Stimulated activated naive CD4-positive, alpha-beta T cell (primary cell): ENCODE data around the gene SURF4.

Experiments
- DNase-seq, 6 experiments: peaks; one replicate each; lab custom pipeline; 2025; lab: John Stamatoyannopoulos, UW

Gene SURF4

DNA sequence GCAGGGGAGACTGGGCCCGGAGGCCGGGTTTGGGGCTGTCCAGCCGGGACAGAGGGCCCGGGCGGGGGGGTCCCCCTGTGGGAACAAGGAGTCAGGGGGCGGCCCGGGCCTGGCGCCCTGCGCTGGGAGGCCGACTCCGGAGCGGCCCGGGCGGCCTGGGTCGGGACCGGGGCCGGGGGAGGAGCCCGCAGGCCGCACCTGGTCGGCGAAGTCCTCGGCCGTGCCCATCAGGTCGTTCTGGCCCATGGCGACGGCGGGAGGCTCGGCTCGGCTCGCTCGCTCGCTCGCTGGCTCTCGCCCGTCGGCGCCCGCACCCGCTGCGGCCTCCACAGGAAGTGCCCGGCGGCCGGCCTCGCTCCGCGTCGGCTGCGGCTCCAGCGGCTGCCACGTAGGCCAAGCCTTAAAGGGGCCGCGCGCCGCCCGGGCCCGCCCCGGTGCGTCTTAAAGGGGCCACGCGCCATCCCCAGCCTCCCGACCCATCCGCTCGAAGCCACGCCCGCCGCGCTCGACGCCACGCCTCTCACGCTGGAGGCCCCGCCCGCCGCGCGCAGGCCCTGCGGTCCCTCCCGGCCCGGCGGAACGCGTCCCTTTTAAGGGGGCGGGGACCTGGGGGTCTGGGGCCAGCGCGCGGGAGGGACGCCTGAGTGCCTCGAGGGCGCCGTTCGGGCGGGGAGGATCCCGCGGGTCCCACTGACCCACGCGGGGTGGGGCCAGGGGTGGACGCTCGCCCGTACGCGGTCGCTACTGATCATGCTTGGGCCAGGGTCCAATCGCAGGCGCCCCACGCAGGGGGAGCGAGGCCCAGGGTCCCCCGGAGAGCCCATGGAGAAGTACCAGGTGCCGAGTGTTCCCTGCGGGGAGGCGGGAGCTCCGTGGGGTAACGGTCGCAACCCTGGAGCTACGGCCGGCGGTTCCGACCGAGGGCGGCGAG lies at the start of gene SURF4, which contains the start of gene STKLD1:
TSS of gene SURF4 (minus strand) at position 337 of the 931 bp plus-strand sequence. CDS start at position 246, 91 bp downstream.
TSS of gene STKLD1 (plus strand) at position 643 of the 931 bp plus-strand sequence. CDS start at position 751, 108 bp downstream.
- peak; percentile 83 to 93 (median 90) for DNase-seq

DNA sequence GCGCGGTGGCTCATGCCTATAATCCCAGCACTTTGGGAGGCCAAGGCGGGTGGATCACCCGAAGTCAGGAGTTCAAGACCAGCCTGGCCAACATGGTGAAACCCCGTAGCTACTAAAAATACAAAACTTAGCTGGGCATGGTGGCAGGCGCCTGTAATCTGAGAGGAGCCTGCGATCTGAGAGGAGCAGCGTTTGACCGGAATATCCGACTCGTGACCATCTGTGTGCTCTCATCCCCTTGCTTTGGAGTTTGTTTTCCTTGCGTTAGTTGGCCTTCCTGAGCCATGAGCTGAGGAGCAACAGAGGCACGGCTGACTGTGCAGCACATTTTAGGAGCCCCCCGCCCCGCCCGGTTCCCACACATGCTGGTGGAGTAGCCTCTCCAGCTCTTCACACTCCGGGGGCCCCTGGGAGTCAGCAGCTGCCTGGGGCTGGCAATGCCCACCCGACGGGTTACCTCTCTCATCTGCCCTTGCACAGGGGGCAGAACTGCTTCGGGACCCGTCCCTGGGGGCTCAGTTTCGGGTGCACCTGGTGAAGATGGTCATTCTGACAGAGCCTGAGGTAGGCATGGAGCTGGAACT lies 49.3 kb upstream of the SURF4 start:
- DNase-seq: no peak

DNA sequence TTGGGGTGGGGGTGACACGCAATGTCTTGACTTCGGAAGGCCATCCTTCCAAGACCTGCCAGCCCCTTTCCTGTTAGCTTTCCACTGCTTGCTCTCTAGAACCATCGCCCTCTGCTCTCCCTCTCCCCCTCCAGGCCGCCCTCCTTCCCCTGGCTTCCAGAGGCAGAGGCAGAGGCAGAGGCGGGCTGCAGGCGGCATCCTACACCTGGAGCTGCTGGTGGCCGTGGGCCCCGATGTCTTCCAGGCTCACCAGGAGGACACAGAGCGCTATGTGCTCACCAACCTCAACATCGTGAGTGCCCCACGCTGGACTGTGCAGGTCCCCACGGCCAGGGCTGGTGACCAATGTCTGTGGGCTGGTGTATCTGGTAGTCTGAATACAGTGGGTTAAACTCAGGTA lies 48.3 kb upstream of the SURF4 start:
- no peak for DNase-seq

DNA sequence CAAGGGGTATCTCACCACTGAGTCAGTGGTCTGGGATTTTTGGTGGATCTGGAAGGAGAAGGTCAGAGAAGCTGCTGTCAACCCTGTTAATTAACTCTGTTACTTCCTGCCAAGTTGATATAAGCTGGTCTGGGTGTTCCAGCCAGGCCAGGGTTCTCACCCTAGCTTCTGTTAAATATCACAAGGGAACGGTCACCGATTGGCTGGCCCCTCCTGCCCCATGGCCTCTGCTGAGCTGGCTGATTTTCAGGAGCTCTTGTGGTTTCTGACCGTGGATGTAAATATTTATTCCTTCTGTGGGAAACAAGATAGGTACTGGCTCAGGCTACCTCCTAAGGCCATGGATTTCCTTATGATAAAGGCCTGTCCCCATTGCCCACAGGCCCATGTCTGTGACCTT lies 47.4 kb upstream of the SURF4 start:
- no peak for DNase-seq

DNA sequence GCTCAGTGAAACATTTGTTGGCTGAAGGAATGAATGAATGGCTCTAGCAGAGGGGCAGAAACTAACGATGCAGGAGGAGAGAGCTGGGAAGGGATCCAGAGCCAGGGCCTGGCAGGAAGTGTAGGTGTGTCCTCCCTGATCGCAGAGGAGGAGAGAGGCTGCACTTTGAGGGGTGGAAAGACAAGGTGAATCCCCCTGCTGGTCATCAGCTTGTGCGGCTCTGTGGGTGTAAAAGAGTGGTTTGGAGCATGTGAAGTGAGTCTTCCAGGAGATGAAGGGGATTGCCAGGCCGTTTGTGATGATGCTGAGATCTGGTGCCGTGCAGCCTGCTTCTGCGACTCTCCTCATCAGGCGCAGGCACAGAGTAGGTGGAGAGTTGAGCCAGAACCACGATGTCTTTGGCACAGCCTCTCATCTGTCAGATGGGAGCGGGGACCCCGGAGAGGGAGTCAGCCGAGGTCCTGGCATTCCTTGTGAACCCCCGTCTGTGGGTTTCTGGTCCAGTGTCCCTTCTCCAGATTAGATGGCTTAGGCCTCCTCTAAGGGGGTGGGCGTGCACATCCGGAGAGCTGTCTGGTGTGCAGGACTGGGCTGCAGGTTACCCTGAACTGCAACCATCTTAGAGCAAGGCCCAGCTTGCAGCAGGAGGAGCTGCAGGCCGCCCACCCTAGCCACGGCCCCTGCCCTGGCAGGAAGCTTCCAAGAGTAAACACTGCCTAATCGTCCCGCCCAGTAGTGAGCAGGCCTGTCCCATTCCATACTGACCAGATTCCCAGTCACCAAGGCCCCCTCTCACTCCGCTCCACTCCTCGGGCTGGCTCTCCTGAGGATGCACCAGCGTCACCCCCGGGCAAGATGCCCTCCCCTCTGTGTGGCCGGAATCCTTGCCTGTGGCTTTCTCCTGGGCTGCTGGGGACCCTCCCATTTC lies 46.0 kb upstream of the SURF4 start, which contains the start of gene ADAMTS13:
TSS of gene ADAMTS13 (plus strand) at position 753 of the 928 bp plus-strand sequence. CDS start at position 830, 77 bp downstream.
- DNase-seq: no peak

DNA sequence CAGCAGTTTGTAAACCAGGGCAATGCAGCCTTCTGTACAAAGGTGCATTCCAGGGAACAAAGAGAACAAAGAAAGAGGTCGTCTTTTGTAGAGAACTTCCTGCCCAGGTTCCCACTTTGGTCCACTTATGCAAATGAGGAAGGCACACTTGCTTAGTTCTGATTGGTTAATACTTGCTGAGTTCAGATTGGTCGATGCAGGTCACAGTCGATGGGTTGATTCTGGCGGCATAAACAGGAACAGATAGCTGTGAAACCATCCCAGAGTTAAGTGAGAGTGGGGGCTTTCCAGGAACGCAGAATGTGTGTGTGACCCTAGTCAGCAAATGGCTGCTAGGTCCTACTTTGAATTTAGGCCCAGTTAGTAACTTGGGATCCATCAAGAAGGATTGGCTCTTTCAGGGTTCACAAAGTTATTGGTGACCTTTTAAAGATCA lies 44.5 kb upstream of the SURF4 start:
- no peak for DNase-seq

DNA sequence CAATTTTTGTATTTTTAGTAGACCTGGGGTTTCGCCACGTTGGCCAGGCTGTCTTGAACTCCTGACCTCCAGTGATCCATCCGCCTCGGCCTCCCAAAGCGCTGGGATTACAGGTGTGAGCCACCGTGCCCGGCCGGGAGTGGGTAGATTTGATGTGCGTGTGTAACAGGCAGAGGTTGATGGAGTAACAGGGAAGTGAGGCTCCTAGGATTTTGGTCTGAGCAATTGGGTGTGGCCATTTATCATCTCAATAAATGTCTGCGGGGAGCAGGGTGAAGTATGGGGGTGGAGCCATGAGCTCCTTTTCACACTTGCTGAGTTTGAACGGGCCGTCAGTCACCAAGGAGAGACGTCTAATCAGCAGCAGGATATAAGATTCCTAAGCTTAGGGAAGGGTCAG lies 43.1 kb upstream of the SURF4 start:
- DNase-seq: no peak

DNA sequence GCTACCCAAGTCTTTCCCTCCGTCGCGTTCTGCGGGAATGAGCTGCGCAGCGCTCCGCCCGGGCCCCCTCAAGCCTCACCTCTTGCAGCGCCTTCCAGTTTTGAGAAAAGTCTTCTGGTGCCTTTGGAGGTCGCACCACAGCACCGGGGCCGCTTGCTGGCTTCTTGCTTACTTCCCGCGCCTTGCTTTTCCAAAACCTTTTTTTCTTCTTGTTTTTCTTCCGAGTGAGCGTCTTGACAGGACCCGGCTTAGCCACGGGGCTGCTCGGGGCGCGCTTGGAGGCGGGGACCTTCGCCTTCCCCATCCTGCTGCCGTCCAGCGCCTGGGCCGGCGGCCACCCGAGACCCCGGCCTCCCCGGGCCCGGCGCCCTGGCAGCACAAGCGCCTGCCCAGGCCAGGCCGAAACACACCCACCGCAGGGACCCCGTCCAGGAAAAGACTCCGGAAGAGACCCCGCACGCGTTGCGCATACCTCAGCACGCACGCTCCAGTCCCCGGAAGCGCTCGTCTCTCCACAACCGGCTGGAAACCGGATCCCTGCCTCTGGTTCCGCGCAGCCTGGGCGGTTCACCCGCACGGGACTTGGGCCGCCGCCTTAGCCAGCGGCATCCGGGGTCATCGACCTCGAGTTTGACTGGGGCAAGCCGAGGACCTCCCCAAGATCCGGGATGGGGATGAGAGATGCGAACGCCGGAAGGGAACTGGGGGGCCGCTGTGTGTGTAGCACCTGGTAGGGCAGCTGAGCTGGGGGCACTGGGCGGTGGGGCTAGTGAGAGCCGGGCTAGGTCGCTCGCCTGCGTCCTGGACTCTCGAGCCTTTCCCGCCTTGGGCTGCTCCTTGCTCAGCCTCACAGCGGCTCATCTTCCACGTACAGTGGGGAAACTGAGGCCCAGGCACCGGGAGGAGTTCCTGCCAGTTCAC lies 41.9 kb upstream of the SURF4 start, which contains the start of gene REXO4:
TSS of gene REXO4 (minus strand) at position 470 of the 921 bp plus-strand sequence. CDS start at position 304, 166 bp downstream.
- DNase-seq: peak; percentile 67 to 88 (median 75)

DNA sequence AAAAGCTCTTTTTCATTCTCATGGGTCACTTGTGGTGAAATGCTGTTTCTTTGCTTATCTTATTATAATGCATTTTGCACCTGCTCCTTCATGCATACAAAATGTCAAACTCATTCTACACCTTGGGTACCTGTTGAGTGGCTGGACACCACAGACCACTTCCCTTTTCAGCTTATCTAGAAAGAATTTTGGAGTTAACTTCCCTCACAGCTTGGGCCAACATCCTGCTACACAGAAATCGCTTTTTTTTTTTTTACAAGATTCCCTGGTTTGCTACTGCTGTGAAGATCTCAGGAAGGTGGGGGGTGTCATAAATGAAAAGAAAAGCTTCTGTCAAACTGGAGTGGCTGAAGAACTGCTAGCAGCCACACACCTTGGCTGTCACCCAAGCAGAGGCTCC lies 39.3 kb upstream of the SURF4 start:
- no peak for DNase-seq

DNA sequence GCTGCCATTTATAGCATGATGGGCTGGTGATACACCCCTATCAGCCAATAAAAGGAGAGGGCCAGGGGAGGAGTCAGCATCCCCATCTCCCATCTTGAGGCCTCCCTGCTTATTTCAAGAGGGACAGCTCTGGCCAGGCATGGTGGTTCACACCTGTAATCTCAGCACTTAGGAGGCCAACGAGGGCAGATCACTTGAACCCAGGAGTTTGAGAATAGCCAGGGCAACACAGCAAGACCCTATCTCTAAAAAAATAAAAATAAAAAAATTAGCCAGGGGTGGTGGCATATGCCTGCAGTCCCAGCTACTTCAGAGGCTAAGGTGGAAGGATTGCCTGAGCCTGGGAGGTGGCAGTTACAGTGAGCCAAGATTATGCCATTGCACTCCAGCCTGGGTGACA lies 32.2 kb upstream of the SURF4 start:
- no peak for DNase-seq

DNA sequence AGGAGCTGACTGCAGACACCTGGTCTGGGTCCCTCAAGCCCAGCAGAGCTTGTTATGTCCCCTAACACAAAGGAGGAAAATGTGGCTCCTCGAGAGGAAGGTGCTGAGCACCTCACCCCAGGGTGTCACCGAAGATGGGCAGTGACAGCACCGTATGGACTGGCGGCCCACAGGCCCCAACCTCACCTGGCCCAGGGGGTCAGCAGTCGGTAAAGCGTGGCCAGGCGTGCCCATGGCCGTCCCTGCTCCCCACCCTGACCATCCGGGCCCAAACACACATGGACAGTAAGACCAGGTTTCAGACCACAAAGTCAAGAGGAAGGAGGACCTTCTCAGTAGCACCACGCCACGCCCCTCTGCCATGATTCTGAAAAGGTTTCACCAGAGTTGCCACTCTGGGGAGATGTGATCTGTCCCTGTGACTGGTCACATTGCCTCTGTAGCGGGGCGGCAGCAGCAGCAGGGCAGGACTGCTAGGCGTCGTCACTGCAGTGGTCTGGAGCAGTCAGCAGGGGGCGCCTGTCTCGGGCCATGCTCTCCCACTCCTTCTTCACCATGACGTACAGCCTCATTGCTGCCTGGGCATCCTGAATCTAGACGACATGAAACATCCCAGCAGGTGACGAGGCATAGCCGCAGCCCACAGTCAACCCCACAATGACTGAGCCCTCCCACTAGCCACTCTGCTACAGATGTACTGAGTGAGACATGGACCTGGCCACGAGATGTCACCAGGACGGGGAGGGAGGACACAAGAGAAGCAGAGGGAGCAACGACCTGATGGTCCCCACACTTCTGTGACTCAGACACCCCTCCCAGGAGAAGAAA lies 30.8 kb upstream of the SURF4 start:
- peak; percentile 50 to 75 (median 61) for DNase-seq

DNA sequence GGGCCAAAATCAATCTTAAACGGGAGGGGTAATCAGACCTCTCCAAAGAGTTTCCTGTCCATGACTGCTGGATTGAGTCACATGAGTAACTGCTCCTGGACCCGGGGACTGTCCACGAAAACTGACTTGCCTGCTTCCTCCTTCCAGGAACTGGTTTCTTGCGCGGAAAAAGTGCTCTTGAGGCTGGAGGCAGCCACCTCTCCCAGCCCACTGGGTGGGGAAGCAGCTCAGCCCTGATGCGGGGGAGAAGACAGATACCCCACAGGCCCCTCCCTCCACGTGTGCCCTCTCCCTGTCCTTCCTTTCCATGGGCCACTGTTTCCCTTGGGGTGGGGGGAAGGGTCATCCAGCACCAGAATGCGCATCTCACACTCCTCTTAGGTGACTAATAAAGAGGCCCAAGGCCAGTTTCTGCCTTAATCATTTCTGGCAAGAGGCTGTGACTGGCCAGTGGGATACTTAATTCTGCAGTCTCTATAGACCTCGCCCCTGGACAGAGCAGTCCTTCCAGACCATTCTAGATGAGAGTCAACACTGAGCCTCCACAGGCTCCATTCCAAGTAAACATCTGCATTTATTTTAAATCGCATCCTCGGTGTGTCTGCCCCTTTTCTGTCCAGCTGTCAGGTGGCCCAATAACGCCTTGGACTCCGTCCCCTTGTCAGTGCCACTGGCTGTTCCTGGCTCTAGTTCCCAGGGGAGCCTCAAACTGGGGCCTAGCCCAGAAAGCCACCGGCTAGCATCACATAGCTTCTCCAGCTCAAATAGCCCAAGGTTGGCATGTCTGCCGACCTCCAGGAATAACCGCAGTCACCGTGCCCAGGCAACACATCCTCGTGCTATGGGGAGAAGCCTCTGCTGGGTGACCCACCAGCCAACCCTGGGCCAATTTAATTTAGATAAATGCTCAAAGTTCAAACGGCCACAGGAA lies 29.9 kb upstream of the SURF4 start:
- DNase-seq: no peak

DNA sequence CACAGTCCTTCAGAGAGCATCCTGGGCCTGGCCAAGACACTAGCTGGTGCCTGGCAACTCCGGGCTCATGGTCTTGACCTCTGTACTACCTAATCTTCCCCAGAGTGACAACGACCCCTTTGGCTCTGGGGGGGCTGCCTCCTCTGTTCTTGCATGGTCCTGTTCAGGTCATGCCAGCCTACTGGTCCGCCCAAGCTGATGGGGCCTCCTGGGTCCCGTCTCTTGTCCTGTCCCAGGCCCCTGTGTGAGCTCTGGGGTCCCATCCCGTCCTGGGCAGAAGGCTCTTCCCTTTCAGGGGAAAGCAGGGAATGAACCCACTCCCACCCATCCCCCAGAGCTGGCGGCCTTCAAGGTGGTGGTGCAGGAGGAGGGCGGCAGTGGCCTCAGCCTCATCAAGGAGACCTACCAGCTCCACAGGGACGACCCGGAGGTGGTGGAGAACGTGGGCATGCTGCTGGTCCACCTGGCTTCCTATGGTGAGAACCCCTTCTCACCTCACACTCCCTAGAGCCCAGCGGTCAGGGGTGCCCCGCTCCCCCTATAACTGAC lies 28.7 kb upstream of the SURF4 start:
- DNase-seq: no peak

DNA sequence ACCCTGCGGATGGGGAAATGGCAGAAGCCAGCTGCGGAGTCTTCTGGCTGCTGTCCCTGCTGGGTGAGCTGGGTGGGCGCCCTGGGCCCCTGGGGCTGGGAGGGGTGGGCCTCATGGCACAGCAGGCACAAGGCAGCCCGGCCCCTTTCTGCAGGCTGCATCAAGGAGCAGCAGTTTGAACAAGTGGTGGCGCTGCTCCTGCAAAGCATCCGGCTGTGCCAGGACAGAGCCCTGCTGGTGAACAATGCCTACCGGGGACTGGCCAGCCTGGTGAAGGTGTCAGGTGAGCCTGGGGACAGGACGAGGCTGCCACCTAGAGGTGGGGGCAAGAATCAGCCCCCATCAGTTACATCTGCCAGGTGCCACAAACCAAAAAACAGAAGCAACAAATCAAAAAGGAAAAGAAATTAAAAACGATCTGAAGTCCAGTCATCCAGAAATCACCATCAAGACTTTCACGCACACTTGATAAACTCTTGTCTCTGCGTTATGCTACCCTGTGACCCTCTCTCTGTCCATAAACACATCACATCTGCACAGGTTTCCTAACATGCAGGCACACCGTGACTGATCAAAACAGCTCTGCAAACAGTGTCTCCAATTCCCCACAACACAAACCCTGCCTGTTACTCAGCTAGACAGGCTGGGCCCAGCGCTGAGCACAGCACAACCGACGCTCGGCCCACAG lies 28.1 kb upstream of the SURF4 start:
- DNase-seq: peak; percentile 18 to 57 (median 42)

DNA sequence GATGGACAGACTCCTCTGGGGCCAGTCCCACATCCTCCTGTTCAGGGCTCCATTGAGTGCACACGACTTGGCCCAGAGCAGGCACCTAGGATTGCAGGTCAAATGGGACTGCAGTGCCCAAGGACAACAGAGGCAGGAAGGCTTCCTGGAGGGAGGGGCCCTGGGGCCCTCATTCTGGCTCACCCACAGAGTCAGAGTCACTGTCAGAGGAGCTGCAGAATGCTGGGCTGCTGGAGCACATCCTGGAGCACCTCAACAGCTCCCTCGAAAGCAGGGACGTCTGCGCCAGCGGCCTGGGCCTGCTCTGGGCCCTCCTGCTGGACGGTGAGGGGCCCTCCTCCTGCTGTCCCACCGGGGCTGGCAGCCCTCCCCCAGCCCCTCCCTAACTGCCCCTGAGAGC lies 26.8 kb upstream of the SURF4 start:
- DNase-seq: no peak

DNA sequence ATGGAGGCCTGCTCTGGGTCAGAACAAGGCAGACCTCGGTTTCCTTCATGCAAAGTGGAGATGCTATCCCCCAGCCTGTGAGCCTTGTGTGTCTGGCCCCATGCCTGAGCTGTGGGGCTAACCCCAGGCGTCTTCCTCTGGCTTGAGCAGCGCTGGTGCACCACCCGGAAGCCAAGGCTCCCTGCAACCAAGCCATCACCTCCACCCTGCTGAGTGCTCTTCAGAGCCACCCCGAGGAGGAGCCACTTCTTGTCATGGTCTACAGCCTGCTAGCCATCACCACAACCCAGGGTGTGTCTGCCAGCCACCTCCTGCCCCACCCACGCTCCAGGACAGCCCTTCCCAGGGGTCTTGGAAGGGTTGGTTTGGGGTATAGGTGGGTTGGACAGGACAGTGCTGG lies 25.7 kb upstream of the SURF4 start:
- no peak for DNase-seq

DNA sequence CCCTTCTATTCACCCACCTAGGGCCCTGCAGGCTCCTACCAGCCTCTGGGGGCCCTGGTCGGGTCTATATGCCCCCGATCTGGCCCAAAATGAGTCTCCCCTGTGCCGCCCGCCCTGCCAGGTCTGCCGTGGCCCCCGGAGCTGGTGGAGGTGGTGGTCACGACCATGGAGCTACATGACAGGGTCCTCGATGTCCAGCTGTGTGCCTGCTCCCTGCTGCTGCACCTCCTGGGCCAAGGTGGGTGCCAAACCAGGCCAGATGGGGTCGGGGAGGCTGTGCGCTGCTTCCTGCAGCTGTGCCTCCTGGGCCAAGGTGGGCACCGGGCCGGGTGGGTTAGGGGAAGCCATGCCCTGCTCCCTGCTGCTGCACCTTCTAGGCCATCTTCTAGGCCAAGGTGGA lies 24.4 kb upstream of the SURF4 start:
- DNase-seq: no peak

DNA sequence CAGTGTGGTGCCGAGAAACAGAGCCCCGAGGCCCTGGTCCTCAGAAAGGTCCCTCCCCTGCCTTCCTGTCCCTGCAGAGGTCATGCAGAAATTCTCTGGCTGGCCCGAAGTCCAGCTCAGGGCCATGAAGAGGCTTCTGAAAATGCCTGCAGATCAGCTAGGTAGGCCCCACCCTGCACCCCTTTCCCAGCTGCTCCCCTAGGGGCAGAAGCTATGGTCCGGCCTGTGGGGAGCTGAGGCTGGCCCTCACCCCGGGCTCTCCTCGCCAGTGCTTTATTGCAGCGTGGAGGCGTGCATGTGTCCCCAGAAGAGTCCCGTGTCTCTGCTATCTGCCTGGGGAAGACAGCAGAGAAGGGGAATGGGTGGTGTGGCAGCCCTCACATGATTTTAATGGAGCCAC lies 22.0 kb upstream of the SURF4 start:
- DNase-seq: no peak
